DMS79 (cell line): Measurements from ENCODE around the gene ESPL1.

Source experiments
- DNase-seq: peaks from one replicate; lab custom pipeline; 2025; lab: John Stamatoyannopoulos, UW

The ESPL1 gene

GRCh38 chr12:53338017-53338416, 69.9 kb downstream of the ESPL1 start:
- DNase-seq, result no peak

DNA sequence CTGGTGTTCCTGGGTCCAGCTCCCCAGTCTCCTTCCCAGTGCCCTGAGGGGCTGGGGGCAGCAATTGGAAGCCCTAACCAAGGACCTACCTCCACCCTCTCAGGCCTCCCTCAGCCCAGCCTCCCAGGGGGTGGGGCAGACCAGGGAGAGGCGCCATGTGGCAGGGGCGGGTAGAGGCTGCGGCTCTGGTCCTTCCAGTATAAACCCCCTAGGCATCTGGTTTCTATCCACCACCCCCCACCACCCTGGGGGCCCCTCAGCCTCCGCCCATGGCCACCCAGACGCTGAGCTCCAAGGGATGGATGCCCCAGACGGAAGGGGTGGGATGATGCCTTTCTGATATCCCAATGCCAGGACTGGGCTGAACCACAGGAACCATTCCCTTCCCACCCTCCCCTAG, 70.8 kb downstream of the ESPL1 start:
- no peak for DNase-seq

- no peak for DNase-seq
Measured at GRCh38 chr12:53340398-53340797, 72.3 kb downstream of the ESPL1 start.
